DND-41 (cell line): Measurements from ENCODE around the gene RIN2.

Source experiments
- EZH2 ChIP-seq: IDR thresholded peaks from 3 replicates; pipeline ENCODE4 v1.6.1; 2012; ENCODE audit warnings: borderline replicate concordance, low read depth, mild to moderate bottlenecking, moderate library complexity, low read length, inconsistent platforms; ENCODE audit not compliant: severe bottlenecking
- TF ChIP-seq, protein P1 (sequence below): IDR thresholded peaks from 2 replicates; pipeline ENCODE4 v1.5.1; 2012; ENCODE audit warnings: borderline replicate concordance, low read length, moderate library complexity, mild to moderate bottlenecking; ENCODE audit not compliant: poor library complexity, severe bottlenecking; ENCODE audit errors: extremely low read depth

DNA sequence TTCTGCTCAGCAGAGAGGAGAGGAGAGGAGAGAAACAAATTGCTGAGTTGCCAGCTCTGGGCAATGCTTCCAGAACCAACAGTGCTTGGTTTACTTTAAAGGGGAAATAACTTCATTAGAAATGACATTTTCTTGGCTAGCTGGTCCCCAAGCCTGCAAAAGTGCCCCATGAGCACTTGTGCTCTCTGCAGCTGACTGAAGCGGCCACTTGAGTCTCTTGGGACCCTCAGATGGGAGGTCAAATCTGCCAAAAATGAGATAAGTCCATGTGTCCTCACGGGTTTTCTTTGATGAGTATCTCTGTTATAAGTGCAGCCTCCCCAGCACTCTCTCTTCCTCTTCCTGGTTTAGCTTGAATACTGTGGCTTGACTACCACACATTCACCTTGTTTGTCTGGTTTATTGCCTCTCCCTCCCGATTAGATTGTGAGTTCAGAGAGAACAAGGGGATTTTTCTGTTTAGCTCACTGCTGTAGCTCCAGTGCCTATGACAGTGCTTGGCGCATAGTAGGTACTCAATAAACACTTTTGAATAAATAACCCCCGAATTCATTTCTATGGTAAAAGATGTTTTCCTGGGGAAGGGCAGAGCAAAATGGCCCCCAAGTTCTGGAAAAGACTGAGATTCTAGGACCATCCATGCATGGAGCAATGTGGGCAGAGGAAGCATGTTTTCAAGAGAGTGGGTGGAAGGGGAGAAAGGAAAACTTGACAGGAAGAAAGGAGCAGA, 7.0 kb upstream of the RIN2 start:
- TF ChIP-seq, protein P1, sequence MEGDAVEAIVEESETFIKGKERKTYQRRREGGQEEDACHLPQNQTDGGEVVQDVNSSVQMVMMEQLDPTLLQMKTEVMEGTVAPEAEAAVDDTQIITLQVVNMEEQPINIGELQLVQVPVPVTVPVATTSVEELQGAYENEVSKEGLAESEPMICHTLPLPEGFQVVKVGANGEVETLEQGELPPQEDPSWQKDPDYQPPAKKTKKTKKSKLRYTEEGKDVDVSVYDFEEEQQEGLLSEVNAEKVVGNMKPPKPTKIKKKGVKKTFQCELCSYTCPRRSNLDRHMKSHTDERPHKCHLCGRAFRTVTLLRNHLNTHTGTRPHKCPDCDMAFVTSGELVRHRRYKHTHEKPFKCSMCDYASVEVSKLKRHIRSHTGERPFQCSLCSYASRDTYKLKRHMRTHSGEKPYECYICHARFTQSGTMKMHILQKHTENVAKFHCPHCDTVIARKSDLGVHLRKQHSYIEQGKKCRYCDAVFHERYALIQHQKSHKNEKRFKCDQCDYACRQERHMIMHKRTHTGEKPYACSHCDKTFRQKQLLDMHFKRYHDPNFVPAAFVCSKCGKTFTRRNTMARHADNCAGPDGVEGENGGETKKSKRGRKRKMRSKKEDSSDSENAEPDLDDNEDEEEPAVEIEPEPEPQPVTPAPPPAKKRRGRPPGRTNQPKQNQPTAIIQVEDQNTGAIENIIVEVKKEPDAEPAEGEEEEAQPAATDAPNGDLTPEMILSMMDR = no peak
- no peak for TF ChIP-seq EZH2
